H54 (cell line): ENCODE results near the gene MRPS34.
"Not testable (repeated sequence)": the region's sequence is repeated elsewhere in the genome, so short reads cannot be mapped to it uniquely, and the experiment has no call there.

Experiments
- DNase-seq: peaks from one replicate; pipeline ENCODE4 v3.0.0; 2011; ENCODE audit warnings: low spot score, mixed read lengths; ENCODE audit not compliant: insufficient read length
- FAIRE-seq: peaks from 3 replicates; lab custom pipeline; 2011; peaks lifted over from hg19 to GRCh38; lab: Jason Lieb, UNC
- POLR2A ChIP-seq: IDR thresholded peaks from 2 replicates; pipeline ENCODE4 v1.6.1; 2011; ENCODE audit warnings: low read depth, mild to moderate bottlenecking, low read length

The MRPS34 gene

GRCh38 chr16:1810536-1810935 lies 37.6 kb upstream of the MRPS34 start:
- FAIRE-seq (no peak), DNase-seq (no peak)
- TF ChIP-seq POLR2A = no peak

- no peak for DNase-seq
- no peak for FAIRE-seq
- TF ChIP-seq POLR2A = no peak
Measured at GRCh38 chr16:1810106-1810505, 37.2 kb upstream of the MRPS34 start.

GRCh38 chr16:1809281-1809801 lies 36.4 kb upstream of the MRPS34 start:
- no peak for FAIRE-seq
- no peak for TF ChIP-seq POLR2A
- DNase-seq = no peak

- no peak for FAIRE-seq
Measured at GRCh38 chr16:1808691-1809090, 35.8 kb upstream of the MRPS34 start.

GRCh38 chr16:1807626-1808025 lies 34.7 kb upstream of the MRPS34 start:
- DNase-seq (no peak), FAIRE-seq (no peak)
- TF ChIP-seq POLR2A = no peak

More at GRCh38 chr16:1808691-1809090, 35.8 kb upstream of the MRPS34 start:
- TF ChIP-seq POLR2A = no peak
- DNase-seq = no peak

GRCh38 chr16:1800701-1801100 lies 27.8 kb upstream of the MRPS34 start:
- no peak for DNase-seq

GRCh38 chr16:1799263-1799662 lies 26.3 kb upstream of the MRPS34 start:
- DNase-seq, FAIRE-seq: not testable (repeated sequence)

More at GRCh38 chr16:1800701-1801100, 27.8 kb upstream of the MRPS34 start:
- FAIRE-seq = no peak
- TF ChIP-seq POLR2A = no peak

- FAIRE-seq (no peak), DNase-seq (no peak)
- TF ChIP-seq POLR2A = no peak
Measured at GRCh38 chr16:1794908-1795666, 22.2 kb upstream of the MRPS34 start.

GRCh38 chr16:1794221-1794871 lies 21.4 kb upstream of the MRPS34 start:
- FAIRE-seq = no peak
- no peak for DNase-seq
- TF ChIP-seq POLR2A = no peak

- no peak for TF ChIP-seq POLR2A
- FAIRE-seq (no peak), DNase-seq (no peak)
Measured at GRCh38 chr16:1793578-1794220, 20.8 kb upstream of the MRPS34 start, which contains the start of gene IGFALS. Gene IGFALS, minus strand, starts transcription at chr16:1793705. Its CDS starts 53 bp downstream, at chr16:1793652.

- DNase-seq = no peak
- no peak for FAIRE-seq
- no peak for TF ChIP-seq POLR2A
Measured at GRCh38 chr16:1792836-1793577, 20.1 kb upstream of the MRPS34 start.

- DNase-seq (no peak), FAIRE-seq (no peak)
- TF ChIP-seq POLR2A = no peak
Measured at GRCh38 chr16:1791943-1792812, 19.2 kb upstream of the MRPS34 start.

- no peak for TF ChIP-seq POLR2A
- DNase-seq (no peak), FAIRE-seq (no peak)
Measured at GRCh38 chr16:1791256-1791942, 18.5 kb upstream of the MRPS34 start.
